ENCODE measurements around the gene TMEM63B.
A peak's percentile ranks its signal among the peaks of the same experiment; 100 is the strongest.
"Not testable (repeated sequence)": the region's sequence is repeated elsewhere in the genome, so short reads cannot be mapped to it uniquely, and the experiment has no call there.

Gene TMEM63B

DNA sequence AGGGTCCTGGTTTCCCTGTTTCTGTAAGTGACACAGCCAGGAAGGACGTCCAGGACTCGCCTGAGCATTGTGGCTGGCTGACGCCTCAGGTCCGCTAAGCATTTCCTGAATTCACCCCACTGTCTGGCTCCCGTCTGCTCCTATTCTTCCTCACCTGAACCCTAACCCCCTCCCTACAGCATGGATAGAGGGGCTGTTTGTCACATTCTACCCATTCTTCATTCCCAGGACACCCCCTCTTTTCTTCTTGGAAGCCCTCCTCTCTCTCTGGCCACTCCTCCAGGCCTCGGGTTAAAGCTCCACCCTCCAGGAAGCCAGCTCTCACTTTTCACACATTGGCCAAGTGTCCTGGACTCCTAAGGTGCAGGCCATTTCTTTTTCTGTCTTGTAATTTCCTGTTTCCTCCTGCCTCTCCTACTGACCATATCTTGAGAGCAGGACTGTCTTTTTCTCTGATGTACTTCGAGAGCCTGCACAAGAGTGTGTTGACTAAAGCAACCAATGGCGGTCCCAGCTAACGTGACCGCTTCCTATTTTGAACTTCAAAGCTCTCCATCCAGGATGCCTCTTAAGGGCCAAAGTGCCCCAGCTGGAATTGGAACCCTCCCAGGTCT, 65.2 kb downstream of the TMEM63B start:
- peak; percentile 39 for DNase-seq (ENCODE audit: extremely low spot score)
- ChIA-PET POLR2A (no interaction called here), CTCF (interaction anchor here (1.0 to 3.2 kb wide), 7 partner anchors 20 to 120 kb away, joined by 3 to 21 read pairs (median 4); partner anchors contain the start of gene AARS2)
- TF ChIP-seq, protein P1, sequence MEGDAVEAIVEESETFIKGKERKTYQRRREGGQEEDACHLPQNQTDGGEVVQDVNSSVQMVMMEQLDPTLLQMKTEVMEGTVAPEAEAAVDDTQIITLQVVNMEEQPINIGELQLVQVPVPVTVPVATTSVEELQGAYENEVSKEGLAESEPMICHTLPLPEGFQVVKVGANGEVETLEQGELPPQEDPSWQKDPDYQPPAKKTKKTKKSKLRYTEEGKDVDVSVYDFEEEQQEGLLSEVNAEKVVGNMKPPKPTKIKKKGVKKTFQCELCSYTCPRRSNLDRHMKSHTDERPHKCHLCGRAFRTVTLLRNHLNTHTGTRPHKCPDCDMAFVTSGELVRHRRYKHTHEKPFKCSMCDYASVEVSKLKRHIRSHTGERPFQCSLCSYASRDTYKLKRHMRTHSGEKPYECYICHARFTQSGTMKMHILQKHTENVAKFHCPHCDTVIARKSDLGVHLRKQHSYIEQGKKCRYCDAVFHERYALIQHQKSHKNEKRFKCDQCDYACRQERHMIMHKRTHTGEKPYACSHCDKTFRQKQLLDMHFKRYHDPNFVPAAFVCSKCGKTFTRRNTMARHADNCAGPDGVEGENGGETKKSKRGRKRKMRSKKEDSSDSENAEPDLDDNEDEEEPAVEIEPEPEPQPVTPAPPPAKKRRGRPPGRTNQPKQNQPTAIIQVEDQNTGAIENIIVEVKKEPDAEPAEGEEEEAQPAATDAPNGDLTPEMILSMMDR (IDR thresholded peaks at IDR 0.05; ENCODE audit: control extremely low read depth, extremely low read depth, low read depth, missing control alignments) = no peak

DNA sequence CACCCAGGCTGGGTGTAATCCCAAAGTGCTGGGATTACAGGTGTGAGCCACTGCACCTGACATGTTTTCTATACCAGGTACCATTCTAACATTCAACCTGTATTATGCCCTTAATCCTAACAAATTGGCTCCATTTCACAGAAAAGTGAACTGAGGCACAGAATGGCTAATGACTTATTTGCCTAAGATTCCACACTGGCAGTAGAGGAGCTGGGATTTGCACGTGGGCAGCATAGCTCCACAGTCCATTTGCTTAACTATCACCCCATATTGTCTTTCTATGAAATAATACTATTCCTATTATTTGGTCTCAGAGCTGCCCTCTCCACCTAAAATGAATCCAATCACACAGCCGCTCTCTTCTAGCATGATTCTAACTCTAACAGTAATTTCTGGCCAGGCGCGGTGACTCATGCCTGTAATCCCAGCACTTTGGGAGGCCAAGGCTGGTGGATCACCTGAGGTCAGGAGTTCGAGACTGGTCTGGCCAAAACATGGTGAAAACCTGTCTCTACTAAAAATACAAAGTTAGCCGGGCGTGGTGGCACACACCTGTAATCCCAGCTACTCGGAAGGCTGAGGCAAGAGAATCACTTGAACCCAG, 66.1 kb downstream of the TMEM63B start:
- no peak for DNase-seq (ENCODE audit: extremely low spot score)
- ChIA-PET CTCF (interaction anchor here (1.2 to 3.2 kb wide), 6 partner anchors 9 to 97 kb away, joined by 3 to 21 read pairs (median 4); no protein-coding TSS in a partner anchor), POLR2A (no interaction called here)
- TF ChIP-seq, protein P1 (IDR thresholded peaks at IDR 0.05; ENCODE audit: control extremely low read depth, extremely low read depth, low read depth, missing control alignments) = no peak

DNA sequence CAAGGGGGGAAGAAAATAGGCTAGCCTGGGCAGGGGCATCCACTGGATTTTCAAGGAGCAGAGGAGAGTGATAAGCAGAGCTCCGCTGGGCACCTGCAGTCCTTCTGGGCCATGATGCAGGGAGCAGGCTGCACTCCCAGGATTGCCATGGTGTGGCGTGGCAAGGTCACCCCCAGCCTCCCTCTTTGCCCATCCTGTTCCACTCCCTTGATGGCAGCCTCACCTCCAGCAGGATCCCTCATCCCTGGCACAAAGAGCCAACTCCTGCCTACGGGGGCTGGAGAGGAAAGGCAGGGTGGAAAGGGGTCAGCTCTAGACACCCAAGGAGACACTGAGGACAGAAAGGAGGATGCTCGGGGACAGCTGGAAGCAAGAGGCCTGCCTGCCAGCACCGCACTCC, 67.0 kb downstream of the TMEM63B start:
- CTCF ChIA-PET = interaction anchor here (1.2 to 3.2 kb wide), 3 partner anchors 8 to 22 kb away, joined by 3 to 21 read pairs (median 4); no protein-coding TSS in a partner anchor
- DNase-seq (ENCODE audit: extremely low spot score) = no peak
- TF ChIP-seq, protein P1 (IDR thresholded peaks at IDR 0.05; ENCODE audit: control extremely low read depth, extremely low read depth, low read depth, missing control alignments) = no peak
- POLR2A ChIA-PET = no interaction called here

- DNase-seq (ENCODE audit: extremely low spot score); POLR2A ChIA-PET: not testable (repeated sequence)
- CTCF ChIA-PET = interaction anchor here (1.9 to 3.3 kb wide), 3 partner anchors 24 to 41 kb away, joined by 4 to 10 read pairs (median 4); no protein-coding TSS in a partner anchor
These were observed 69.0 kb downstream of the TMEM63B start for GRCh38 chr6:44196351-44196750.

DNA sequence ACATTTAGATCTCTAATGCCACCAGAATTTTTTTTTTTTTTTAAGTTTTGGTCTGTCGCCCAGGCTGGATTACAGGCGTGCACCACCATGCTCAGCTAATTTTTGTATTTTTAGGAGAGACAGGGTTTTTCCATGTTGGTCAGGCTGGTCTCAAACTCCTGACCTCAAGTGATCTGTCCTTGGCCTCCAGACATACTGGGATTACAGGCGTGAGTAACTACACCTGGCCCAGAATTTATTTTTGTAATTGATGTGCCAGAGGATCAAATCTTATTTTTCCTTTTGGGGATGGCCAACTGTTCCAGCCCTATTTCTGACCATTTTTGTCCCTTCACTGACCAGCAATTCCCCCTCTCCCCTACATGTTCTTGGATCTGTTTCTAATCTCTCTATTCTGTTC, 71.3 kb downstream of the TMEM63B start:
- DNase-seq (ENCODE audit: extremely low spot score) = no peak
- TF ChIP-seq, protein P1 (IDR thresholded peaks at IDR 0.05; ENCODE audit: control extremely low read depth, extremely low read depth, low read depth, missing control alignments) = no peak
- ChIA-PET POLR2A (no interaction called here), CTCF (interaction anchor here (1.1 to 1.5 kb wide), 2 partner anchors 9 to 14 kb away, joined by 3 to 4 read pairs; no protein-coding TSS in a partner anchor)

DNA sequence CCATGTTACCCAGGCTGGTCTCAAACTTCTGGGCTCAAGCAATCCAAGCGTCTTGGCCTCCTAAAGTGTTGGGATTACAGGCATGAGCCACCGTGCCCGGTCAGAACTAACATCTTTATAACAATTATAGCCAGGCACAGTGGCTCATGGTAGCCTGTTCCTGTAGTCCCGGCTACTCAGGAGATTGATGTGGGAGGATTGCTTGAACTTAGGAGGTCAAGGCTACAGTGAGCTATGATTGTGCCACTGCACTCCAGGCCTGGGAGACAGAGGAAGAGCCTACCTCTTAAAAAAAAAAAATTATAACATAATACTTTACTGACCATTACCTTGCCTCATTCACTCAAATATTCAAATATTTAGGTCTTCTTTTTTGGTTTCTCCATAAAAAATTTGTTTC, 72.5 kb downstream of the TMEM63B start:
- ChIA-PET POLR2A (no interaction called here), CTCF (interaction anchor here (1.3 to 5.2 kb wide), 2 partner anchors 12 to 27 kb away, joined by 3 to 21 read pairs; no protein-coding TSS in a partner anchor)
- DNase-seq (ENCODE audit: extremely low spot score) = no peak
- TF ChIP-seq, protein P1 (IDR thresholded peaks at IDR 0.05; ENCODE audit: control extremely low read depth, extremely low read depth, low read depth, missing control alignments) = no peak

DNA sequence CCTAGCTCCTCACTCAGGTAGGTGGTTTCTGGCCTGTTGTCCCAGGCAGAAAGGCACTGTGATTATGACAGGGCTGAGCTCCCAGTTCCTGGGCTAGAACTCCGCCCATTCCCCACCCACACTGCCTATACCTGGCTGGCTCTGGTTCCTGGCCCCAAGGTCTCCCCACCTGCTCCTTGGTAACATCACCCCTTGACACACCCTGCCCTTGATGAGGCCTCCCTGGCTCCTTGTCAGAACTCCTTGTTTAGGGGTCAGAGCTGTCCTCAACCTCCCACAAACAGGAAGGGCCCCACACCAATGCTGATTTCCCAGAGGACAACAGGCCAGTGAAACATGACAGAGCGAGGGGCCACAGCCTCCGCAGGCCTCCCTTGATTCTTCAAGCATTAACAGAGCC, 73.8 kb downstream of the TMEM63B start:
- ChIA-PET CTCF (interaction anchor here (1.0 to 5.2 kb wide), 4 partner anchors 11 to 29 kb away, joined by 3 to 21 read pairs (median 5); no protein-coding TSS in a partner anchor), POLR2A (no interaction called here)
- no peak for DNase-seq (ENCODE audit: extremely low spot score)
- TF ChIP-seq, protein P1 (IDR thresholded peaks at IDR 0.05; ENCODE audit: control extremely low read depth, extremely low read depth, low read depth, missing control alignments) = no peak
